ENCODE data around the gene ARPC5L.

- TF ChIP-seq CTCF (IDR thresholded peaks at IDR 0.05) (no peak), POLR2A (IDR thresholded peaks at IDR 0.05) (no peak)
Observed at GRCh38 chr9:124881138-124881743, 19.3 kb downstream of the ARPC5L start.

Data from testis (tissue), 2 donors.